ENCODE measurements around the gene SLC1A1. TPM values are rescaled to one million over a fixed set of nuclear protein-coding genes. Genes with fewer than 3 reads are reported as not detected.
A peak's percentile ranks its signal among the peaks of the same experiment; 100 is the strongest.

Gene SLC1A1
- total RNA-seq, 1 experiment from 2014 or later = 8.5 TPM

DNA sequence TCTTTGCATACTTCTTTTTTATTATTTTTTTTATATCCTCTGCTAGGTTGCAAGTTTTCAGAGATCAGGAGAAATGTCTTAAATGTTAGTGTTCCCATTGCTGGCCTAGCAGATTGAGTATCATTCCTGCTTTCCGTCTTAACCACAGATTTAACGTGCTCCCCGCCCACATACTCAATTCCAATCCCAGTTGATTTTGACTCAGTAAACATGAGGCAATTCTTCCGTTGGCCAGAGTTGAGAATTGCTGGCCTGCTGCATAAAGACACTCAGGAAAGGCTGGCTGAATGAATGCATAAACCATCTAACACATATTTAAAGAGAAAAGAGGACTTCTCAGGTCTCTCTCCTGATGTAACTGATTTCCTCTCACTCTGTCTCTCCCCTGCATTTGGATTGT, 125.0 kb downstream of the SLC1A1 start (continued):
- TF ChIP-seq HMGA2 (CRISPR knock-in tag; IDR thresholded peaks at IDR 0.05) = no peak
- TF ChIP-seq RORB (CRISPR knock-in tag; IDR thresholded peaks at IDR 0.05) = no peak

GRCh38 chr9:4615778-4616177, 125.5 kb downstream of the SLC1A1 start:
- Mint-ChIP-seq H3K4me3 (no peak overlapping the region), H3K36me3 (no peaks in the 10 kb centered on the region), H3K9me3 (no peaks in the 10 kb centered on the region), H3K27ac (no peak overlapping the region), H3K27me3 (ENCODE audit: low read depth) (no peaks in the 10 kb centered on the region), H3K4me1 (peaks cover 20% of the 10 kb centered on the region)
- POLR2A ChIA-PET = no interaction called here
- DNase-seq (ENCODE audit: low spot score) = no peak
- TF ChIP-seq ATF3 (CRISPR knock-in tag; conservative IDR thresholded peaks at IDR 0.05) (no peak), SMAD4 (CRISPR knock-in tag; IDR thresholded peaks at IDR 0.05) (no peak), ZNF121 (CRISPR knock-in tag; IDR thresholded peaks at IDR 0.05) (0 out of 2 replicates have a peak, but pooled peaks have one; percentile 6)
- ATAC-seq = no peak
- CTCF ChIA-PET = interaction anchor here (0.6 to 2.3 kb wide), 2 partner anchors 11 to 24 kb away, joined by 3 to 7 read pairs; no protein-coding TSS in a partner anchor

- ATAC-seq = no peak
- no peaks in the 10 kb centered on the region for H3K9me3 Mint-ChIP-seq
- H3K4me1 Mint-ChIP-seq = peaks cover 39% of the 10 kb centered on the region
- no peak for DNase-seq (ENCODE audit: low spot score)
- no peak overlapping the region for H3K4me3 Mint-ChIP-seq
- TF ChIP-seq ZNF423 (CRISPR knock-in tag; IDR thresholded peaks at IDR 0.05) (no peak), ZNF396 (CRISPR knock-in tag; IDR thresholded peaks at IDR 0.05; ENCODE audit: borderline replicate concordance) (no peak), IRF2 (CRISPR knock-in tag; IDR thresholded peaks at IDR 0.05; ENCODE audit: borderline replicate concordance, low read depth) (no peak), FOXJ3 (CRISPR knock-in tag; IDR thresholded peaks at IDR 0.05; ENCODE audit: borderline replicate concordance) (no peak), NFYB (CRISPR knock-in tag; conservative IDR thresholded peaks at IDR 0.05; ENCODE audit: low read depth) (no peak), ZNF263 (CRISPR knock-in tag; IDR thresholded peaks at IDR 0.05; ENCODE audit: low read depth) (no peak), ERG (CRISPR knock-in tag; IDR thresholded peaks at IDR 0.05) (no peak), ZNF416 (CRISPR knock-in tag; IDR thresholded peaks at IDR 0.05) (no peak), NFATC4 (CRISPR knock-in tag; IDR thresholded peaks at IDR 0.05) (no peak), ATF3 (CRISPR knock-in tag; conservative IDR thresholded peaks at IDR 0.05) (no peak)
- TF ChIP-seq, protein P1, sequence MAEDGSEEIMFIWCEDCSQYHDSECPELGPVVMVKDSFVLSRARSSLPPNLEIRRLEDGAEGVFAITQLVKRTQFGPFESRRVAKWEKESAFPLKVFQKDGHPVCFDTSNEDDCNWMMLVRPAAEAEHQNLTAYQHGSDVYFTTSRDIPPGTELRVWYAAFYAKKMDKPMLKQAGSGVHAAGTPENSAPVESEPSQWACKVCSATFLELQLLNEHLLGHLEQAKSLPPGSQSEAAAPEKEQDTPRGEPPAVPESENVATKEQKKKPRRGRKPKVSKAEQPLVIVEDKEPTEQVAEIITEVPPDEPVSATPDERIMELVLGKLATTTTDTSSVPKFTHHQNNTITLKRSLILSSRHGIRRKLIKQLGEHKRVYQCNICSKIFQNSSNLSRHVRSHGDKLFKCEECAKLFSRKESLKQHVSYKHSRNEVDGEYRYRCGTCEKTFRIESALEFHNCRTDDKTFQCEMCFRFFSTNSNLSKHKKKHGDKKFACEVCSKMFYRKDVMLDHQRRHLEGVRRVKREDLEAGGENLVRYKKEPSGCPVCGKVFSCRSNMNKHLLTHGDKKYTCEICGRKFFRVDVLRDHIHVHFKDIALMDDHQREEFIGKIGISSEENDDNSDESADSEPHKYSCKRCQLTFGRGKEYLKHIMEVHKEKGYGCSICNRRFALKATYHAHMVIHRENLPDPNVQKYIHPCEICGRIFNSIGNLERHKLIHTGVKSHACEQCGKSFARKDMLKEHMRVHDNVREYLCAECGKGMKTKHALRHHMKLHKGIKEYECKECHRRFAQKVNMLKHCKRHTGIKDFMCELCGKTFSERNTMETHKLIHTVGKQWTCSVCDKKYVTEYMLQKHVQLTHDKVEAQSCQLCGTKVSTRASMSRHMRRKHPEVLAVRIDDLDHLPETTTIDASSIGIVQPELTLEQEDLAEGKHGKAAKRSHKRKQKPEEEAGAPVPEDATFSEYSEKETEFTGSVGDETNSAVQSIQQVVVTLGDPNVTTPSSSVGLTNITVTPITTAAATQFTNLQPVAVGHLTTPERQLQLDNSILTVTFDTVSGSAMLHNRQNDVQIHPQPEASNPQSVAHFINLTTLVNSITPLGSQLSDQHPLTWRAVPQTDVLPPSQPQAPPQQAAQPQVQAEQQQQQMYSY (CRISPR knock-in tag; IDR thresholded peaks at IDR 0.05) = no peak
- TF ChIP-seq, protein P2, sequence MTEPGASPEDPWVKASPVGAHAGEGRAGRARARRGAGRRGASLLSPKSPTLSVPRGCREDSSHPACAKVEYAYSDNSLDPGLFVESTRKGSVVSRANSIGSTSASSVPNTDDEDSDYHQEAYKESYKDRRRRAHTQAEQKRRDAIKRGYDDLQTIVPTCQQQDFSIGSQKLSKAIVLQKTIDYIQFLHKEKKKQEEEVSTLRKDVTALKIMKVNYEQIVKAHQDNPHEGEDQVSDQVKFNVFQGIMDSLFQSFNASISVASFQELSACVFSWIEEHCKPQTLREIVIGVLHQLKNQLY (CRISPR knock-in tag; IDR thresholded peaks at IDR 0.05) = no peak
- TF ChIP-seq, protein P3, sequence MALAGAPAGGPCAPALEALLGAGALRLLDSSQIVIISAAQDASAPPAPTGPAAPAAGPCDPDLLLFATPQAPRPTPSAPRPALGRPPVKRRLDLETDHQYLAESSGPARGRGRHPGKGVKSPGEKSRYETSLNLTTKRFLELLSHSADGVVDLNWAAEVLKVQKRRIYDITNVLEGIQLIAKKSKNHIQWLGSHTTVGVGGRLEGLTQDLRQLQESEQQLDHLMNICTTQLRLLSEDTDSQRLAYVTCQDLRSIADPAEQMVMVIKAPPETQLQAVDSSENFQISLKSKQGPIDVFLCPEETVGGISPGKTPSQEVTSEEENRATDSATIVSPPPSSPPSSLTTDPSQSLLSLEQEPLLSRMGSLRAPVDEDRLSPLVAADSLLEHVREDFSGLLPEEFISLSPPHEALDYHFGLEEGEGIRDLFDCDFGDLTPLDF (CRISPR knock-in tag; IDR thresholded peaks at IDR 0.05) = no peak
- ChIA-PET CTCF (interaction anchor here (1.0 kb wide), 1 partner anchor 69 kb away, joined by 3 read pairs; no protein-coding TSS in a partner anchor), POLR2A (no interaction called here)
- H3K27me3 Mint-ChIP-seq (ENCODE audit: low read depth) = no peaks in the 10 kb centered on the region
- H3K36me3 Mint-ChIP-seq = no peaks in the 10 kb centered on the region
- peak overlapping the region; percentile 88; the same call in 1 of the 2 replicates for H3K27ac Mint-ChIP-seq
Observed at GRCh38 chr9:4617752-4618151, 127.5 kb downstream of the SLC1A1 start.
